ENCODE results near the gene ANKRD9.

Gene ANKRD9

DNA sequence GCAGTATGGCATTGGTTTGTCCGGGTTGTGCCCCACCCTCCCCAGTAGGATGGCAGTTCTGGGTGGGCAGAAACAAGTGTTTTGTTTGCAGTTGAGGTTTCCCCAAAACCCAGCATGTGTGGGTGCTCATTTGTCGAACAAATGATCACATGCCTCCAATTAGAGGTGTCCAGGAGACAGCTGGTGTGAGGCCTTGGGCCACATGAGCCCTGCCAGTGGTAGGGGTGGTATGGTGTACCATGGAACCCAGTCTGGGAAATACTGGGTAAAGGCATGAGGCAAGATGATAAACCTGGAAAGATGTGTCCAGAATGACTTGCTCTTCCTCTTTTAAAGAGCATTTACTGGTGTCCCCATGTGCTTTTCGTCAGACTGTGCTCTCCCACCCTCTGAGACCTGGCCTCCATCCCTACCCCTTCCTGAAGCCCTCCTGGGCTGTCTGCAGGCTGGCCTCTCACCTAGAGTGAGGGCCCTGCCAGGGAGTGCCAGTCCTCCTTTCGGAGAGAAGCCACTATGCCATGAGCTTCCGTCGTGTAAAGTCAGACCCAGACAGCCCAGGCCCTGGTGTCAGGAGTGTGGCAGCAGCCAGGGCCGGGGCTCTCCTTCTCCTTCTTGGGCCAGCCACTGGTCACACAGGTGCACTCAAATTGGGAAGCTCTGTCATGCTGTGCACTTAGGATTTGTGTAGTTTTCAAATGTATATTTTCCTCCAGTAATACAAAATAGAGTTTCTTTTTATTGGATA lies 17.6 kb downstream of the ANKRD9 start:
- no peaks in the 10 kb centered on the region for H3K27me3 Mint-ChIP-seq (ENCODE audit: low read depth)
- no peak overlapping the region for H3K4me3 Mint-ChIP-seq
- DNase-seq (ENCODE audit: low spot score), result no peak
- H3K27ac Mint-ChIP-seq, result no peak overlapping the region
- no peaks in the 10 kb centered on the region for H3K9me3 Mint-ChIP-seq
- H3K4me1 Mint-ChIP-seq (ENCODE audit: low read depth), result no peaks in the 10 kb centered on the region
- H3K36me3 Mint-ChIP-seq (ENCODE audit: low read depth), result no peaks in the 10 kb centered on the region

DNA sequence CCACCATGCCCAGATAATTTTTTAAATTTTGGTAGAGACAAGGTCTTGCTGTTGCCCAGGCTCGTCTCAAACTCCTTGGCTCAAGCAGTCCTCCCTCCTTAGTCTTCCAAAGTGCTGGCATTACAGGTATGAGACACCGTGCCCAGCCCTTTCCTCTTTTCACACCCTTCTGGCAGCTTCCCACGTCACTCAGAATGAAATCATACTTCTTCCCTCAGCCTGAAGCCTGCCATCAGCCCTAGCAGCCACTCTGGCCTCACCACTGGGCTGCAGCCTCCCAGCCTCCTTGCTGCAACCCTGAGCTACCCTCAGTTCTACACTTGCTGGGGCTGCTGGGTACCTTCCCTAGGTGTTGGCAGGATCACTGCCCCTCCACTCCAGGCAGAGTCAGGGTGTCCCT lies 18.2 kb downstream of the ANKRD9 start:
- no peaks in the 10 kb centered on the region for H3K36me3 Mint-ChIP-seq (ENCODE audit: low read depth)
- H3K9me3 Mint-ChIP-seq, result no peaks in the 10 kb centered on the region
- no peaks in the 10 kb centered on the region for H3K4me1 Mint-ChIP-seq (ENCODE audit: low read depth)
- DNase-seq (ENCODE audit: low spot score), result no peak
- no peak overlapping the region for H3K27ac Mint-ChIP-seq
- no peaks in the 10 kb centered on the region for H3K27me3 Mint-ChIP-seq (ENCODE audit: low read depth)
- no peak overlapping the region for H3K4me3 Mint-ChIP-seq

DNA sequence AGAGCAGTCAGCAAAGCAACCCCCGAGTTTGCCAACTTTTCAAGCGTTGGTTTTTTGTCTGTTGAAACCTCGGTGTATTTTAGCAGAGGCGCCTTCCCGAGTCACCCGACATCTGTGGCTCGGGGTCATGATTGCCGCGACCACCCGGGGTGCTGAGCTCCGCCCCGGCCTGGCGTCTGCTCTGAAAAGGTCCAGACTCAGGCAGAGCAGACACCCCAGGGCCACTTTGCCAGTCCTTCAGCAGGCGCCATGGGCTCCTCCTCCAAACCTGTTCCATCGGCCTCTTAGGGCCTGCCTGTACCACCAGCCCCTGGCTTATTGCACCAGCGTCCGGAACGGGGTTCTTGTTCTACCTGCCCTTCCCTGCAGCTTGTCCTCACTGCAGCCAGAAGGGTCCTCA lies 19.1 kb downstream of the ANKRD9 start:
- Mint-ChIP-seq H3K4me1 (ENCODE audit: low read depth) (no peaks in the 10 kb centered on the region), H3K9me3 (no peaks in the 10 kb centered on the region), H3K36me3 (ENCODE audit: low read depth) (no peaks in the 10 kb centered on the region), H3K4me3 (no peak overlapping the region), H3K27me3 (ENCODE audit: low read depth) (no peaks in the 10 kb centered on the region), H3K27ac (no peak overlapping the region)
- no peak for DNase-seq (ENCODE audit: low spot score)

DNA sequence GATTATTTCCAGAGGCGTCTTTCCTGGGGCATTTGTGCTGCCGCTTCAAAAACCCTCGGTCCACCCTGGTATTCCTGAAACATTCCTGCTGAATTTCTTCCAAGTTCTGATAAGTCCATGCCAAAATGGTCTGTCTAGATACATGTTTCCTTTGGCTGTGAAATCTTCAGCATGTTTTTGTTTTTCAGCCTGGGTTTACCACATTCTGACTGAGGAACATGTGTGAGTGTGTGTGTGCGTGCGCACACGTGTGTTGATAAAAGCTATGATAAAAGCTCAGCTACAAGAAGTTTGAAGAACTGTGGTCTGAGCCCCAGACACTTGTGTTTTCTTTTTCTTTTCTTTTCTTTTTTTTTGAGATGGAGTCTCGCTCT lies 22.4 kb downstream of the ANKRD9 start:
- no peak overlapping the region for H3K27ac Mint-ChIP-seq
- H3K4me1 Mint-ChIP-seq (ENCODE audit: low read depth), result no peaks in the 10 kb centered on the region
- no peak overlapping the region for H3K4me3 Mint-ChIP-seq

DNA sequence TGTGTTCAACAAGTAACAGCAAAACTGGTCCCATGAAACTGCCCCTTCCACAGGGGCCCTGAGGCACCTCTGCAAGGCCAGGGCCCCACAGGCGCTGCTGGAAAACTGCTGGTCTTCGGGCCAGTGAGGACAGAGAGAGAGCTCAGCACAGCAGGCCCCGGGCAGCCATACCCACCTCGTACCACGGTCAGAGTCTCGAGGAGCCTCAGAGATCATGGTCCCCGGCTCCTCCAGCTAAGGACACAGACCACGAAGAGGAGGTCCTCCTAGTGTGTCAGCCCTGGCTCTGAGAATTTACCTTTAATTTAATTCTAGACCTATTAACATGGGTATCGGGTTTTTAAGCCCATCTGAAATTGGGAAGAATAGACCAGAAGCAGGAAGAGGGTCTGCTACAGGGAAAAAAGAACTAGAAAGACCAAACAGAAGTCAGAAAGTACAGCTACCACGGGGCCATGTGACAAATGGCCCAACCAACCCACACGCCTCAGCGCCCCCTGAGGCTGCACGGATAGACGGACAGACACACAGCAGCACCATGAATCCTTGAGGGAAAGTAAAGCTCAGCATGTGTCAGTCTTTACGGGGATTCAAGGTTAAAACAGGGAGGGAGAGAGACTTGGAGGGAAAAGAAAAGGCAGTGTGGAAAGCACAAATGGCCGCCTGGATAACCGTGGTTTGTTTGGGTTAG lies 22.9 kb downstream of the ANKRD9 start:
- H3K36me3 Mint-ChIP-seq (ENCODE audit: low read depth), result no peaks in the 10 kb centered on the region
- H3K4me3 Mint-ChIP-seq, result no peak overlapping the region
- no peaks in the 10 kb centered on the region for H3K27me3 Mint-ChIP-seq (ENCODE audit: low read depth)
- no peak overlapping the region for H3K27ac Mint-ChIP-seq
- no peaks in the 10 kb centered on the region for H3K9me3 Mint-ChIP-seq
- H3K4me1 Mint-ChIP-seq (ENCODE audit: low read depth), result no peaks in the 10 kb centered on the region
- DNase-seq (ENCODE audit: low spot score), result no peak

More for the DNA sequence above, 22.4 kb downstream of the ANKRD9 start:
- no peak for DNase-seq (ENCODE audit: low spot score)
- Mint-ChIP-seq H3K9me3 (no peaks in the 10 kb centered on the region), H3K27me3 (ENCODE audit: low read depth) (no peaks in the 10 kb centered on the region), H3K36me3 (ENCODE audit: low read depth) (no peaks in the 10 kb centered on the region)

DNA sequence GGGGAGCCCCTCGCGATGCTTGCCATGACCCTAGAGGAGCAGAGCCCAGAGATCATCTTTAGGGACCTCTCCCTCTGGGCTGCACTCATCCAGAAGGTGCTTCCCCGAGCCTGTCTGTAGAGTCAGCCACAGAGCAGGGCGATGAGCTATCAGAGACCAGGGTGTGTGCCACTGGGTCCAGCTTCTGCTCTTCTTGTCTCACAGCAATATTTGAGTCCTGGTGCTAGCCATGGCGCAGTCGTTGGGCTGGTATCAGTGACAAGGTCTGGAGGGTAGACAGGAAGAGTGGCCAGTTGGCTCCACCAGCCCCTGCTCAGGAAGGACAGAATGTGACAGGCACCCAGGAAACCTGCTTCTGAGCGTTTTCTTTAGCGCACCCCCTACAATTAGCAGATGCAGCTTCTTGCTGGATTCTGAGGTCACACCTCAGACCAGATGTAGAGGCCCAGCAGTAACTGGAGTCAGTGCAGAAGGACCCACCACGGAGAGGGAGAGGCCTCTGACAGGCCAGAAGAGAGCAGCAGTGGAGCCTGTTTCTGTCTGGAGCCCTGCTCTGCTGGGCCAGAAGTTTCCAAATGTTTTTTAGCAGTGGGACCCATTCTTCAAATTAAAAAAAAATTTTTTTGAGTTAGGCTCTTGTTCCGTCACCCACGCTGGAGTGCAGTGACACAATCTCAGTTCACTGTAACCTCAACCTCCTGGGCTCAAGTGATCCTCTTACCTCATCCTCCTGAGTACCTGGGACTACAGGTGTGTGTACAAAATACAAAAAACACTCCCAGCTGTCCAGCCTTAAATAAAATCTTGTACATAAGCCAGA lies 23.7 kb downstream of the ANKRD9 start:
- Mint-ChIP-seq H3K27ac (no peak overlapping the region), H3K4me3 (no peak overlapping the region)

DNA sequence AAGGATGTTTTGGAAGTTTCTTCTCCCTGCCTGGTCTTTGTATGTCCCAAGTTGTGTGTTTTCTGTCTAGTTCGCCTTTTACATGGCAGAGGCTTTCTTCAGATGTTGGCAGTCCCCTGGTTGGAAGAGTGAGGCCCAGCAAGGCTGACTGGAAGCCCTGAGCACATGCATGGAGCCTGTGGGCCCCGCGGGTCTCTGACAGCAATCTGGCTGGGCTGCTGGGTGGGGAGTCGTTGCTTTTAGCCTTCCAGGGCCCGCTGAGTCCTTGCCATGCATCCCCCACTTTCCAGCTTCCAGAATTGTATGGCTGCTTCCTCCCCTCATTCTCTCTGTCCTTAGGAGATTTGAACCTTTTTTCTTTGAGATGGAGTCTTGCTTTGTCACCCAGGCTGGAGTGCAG lies 25.3 kb downstream of the ANKRD9 start:
- H3K4me1 Mint-ChIP-seq (ENCODE audit: low read depth), result peaks cover 6% of the 10 kb centered on the region
- DNase-seq (ENCODE audit: low spot score), result no peak
- H3K27ac Mint-ChIP-seq, result no peak overlapping the region
- no peaks in the 10 kb centered on the region for H3K36me3 Mint-ChIP-seq (ENCODE audit: low read depth)
- no peaks in the 10 kb centered on the region for H3K27me3 Mint-ChIP-seq (ENCODE audit: low read depth)
- no peaks in the 10 kb centered on the region for H3K9me3 Mint-ChIP-seq
- H3K4me3 Mint-ChIP-seq, result no peak overlapping the region

More for the DNA sequence above, 23.7 kb downstream of the ANKRD9 start:
- no peaks in the 10 kb centered on the region for H3K27me3 Mint-ChIP-seq (ENCODE audit: low read depth)
- H3K36me3 Mint-ChIP-seq (ENCODE audit: low read depth), result no peaks in the 10 kb centered on the region
- H3K4me1 Mint-ChIP-seq (ENCODE audit: low read depth), result no peaks in the 10 kb centered on the region
- H3K9me3 Mint-ChIP-seq, result no peaks in the 10 kb centered on the region
- DNase-seq (ENCODE audit: low spot score), result no peak

DNA sequence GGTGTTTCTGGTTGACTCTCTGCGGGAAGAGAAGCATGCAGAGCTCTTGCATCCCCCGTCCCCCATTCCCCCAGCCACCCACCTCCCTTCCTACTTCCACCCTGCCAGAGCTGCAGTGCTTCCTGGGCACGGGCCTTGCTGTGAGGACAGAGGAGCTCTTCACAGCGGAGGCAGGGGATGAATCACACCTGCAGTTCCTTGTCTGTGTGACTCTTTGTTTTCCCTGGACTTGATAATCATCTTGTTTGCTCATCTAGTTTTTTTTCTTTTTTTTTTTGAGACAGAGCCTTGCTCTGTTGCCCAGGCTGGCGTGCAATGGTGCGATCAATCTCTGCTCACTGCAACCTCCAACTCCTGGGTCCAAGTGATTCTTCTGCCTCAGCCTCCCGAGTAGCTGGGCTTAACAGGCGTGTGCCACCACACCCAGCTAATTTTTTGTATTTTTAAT lies 27.8 kb downstream of the ANKRD9 start:
- no peaks in the 10 kb centered on the region for H3K27me3 Mint-ChIP-seq (ENCODE audit: low read depth)
- no peak overlapping the region for H3K27ac Mint-ChIP-seq
- no peak for DNase-seq (ENCODE audit: low spot score)
- H3K4me1 Mint-ChIP-seq (ENCODE audit: low read depth), result peaks cover 10% of the 10 kb centered on the region
- no peaks in the 10 kb centered on the region for H3K9me3 Mint-ChIP-seq
- no peaks in the 10 kb centered on the region for H3K36me3 Mint-ChIP-seq (ENCODE audit: low read depth)
- no peak overlapping the region for H3K4me3 Mint-ChIP-seq

DNA sequence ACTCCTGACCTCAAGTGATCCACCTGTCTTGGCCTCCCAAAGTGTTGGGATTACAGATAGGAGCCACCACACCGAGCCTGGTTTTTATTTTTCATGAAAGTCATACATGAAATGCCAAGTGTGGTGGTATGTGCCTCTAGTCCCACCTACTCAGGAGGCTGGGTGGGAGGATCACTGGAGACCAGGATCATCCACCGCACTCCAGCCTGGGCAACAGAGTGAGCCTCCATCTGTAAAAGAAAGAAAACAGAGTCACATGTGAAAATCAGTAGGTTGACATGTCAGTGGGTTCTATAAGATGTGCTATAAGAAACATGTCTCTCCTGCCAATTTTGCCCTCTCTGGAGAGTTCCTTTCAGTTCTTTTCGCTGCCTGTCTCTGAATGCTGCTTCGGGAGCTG lies 28.2 kb downstream of the ANKRD9 start:
- Mint-ChIP-seq H3K4me1 (ENCODE audit: low read depth) (peaks cover 10% of the 10 kb centered on the region), H3K27ac (no peak overlapping the region), H3K4me3 (no peak overlapping the region), H3K9me3 (no peaks in the 10 kb centered on the region), H3K27me3 (ENCODE audit: low read depth) (no peaks in the 10 kb centered on the region), H3K36me3 (ENCODE audit: low read depth) (no peaks in the 10 kb centered on the region)
- no peak for DNase-seq (ENCODE audit: low spot score)

DNA sequence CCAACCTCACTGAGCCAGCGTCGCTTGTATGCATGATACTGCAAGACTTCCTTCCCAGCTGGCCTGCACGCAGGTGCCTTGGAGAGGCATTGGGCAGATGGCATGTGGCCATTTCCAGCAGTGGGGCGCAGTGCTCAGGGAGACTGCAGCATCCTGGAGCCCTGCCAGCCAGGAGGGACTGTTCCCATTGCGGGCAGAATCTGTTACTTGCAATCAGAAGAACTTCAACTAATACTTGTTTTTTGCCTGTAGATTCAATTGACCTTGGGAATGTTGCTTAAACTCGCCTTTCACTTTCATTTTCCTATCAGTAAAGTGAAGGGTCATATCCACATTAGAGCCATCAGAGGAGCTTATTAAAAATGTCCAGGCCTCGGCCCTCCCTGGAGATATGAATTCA lies 29.8 kb downstream of the ANKRD9 start:
- H3K27ac Mint-ChIP-seq, result no peak overlapping the region
- H3K36me3 Mint-ChIP-seq (ENCODE audit: low read depth), result no peaks in the 10 kb centered on the region
- no peak for DNase-seq (ENCODE audit: low spot score)
- H3K4me3 Mint-ChIP-seq, result no peak overlapping the region
- H3K9me3 Mint-ChIP-seq, result no peaks in the 10 kb centered on the region
- H3K4me1 Mint-ChIP-seq (ENCODE audit: low read depth), result peaks cover 10% of the 10 kb centered on the region
- no peaks in the 10 kb centered on the region for H3K27me3 Mint-ChIP-seq (ENCODE audit: low read depth)

DNA sequence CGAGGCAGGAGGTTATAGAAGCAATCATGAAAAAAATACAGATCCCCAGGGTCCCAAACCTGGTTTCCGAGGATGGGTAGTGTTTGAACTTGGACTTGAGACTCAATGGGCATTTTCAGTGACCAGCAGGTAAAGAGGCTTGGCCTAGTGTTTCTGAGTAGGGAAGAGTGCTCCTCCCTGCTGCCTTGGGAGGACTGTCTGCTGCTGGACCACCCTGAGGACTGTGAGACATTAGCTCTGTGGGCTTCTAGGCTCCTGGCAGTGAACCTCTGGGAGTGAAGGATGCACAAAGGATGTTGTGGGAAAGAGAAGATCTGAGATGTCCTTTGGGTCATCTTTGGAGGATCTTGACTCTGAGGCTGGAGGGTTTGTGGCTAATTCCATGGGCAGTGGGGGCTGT lies 30.5 kb downstream of the ANKRD9 start:
- Mint-ChIP-seq H3K27ac (no peak overlapping the region), H3K27me3 (ENCODE audit: low read depth) (no peaks in the 10 kb centered on the region), H3K4me3 (no peak overlapping the region), H3K9me3 (no peaks in the 10 kb centered on the region), H3K4me1 (ENCODE audit: low read depth) (peaks cover 10% of the 10 kb centered on the region), H3K36me3 (ENCODE audit: low read depth) (no peaks in the 10 kb centered on the region)
- no peak for DNase-seq (ENCODE audit: low spot score)

DNA sequence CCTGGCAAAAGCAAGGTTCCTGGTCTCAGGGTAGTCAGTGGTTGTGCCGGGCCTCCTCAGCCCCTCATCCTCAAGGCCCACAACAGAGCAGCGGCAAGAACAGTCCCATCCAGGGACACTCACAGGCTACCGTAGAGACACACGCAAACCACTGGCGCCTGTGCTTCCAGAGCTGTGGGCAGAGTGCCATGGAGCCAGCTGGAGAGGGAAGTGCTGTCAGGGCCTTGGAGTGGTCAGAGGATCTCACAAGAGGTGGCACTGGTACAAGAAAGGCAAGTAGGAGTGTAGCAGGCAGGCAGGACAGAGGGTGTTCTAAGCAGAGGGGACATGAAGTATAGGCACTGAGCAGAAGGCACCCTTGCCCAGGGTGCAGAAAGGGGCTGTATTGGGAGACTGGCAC lies 34.6 kb downstream of the ANKRD9 start:
- Mint-ChIP-seq H3K4me1 (ENCODE audit: low read depth) (peaks cover 16% of the 10 kb centered on the region), H3K27ac (no peak overlapping the region), H3K9me3 (no peaks in the 10 kb centered on the region), H3K36me3 (ENCODE audit: low read depth) (peaks cover 3% of the 10 kb centered on the region), H3K27me3 (ENCODE audit: low read depth) (no peaks in the 10 kb centered on the region), H3K4me3 (no peak overlapping the region)
- no peak for DNase-seq (ENCODE audit: low spot score)

DNA sequence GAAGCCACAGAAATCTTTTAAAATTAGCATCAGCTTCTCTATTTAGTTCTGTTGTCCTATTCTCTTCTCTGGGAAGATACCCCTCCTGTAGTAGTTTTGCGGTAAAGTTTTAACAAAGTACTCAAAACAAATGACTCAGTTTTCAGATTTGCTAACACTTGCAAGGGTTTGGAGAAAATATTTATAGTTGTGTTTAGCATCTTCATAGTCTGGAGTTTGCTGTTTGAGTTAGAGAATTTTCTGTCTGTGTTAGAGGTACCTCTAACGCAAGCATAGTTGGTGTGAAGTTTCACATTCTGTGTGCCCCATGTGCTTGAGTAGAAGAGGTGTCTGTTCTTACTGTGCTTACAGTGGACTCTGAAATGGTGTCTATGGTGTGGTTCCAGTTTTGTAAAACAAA lies 36.0 kb downstream of the ANKRD9 start:
- H3K9me3 Mint-ChIP-seq, result no peaks in the 10 kb centered on the region
- no peak overlapping the region for H3K4me3 Mint-ChIP-seq
- H3K27me3 Mint-ChIP-seq (ENCODE audit: low read depth), result no peaks in the 10 kb centered on the region
- peaks cover 7% of the 10 kb centered on the region for H3K4me1 Mint-ChIP-seq (ENCODE audit: low read depth)
- peaks cover 10% of the 10 kb centered on the region for H3K36me3 Mint-ChIP-seq (ENCODE audit: low read depth)
- no peak overlapping the region for H3K27ac Mint-ChIP-seq
- no peak for DNase-seq (ENCODE audit: low spot score)

DNA sequence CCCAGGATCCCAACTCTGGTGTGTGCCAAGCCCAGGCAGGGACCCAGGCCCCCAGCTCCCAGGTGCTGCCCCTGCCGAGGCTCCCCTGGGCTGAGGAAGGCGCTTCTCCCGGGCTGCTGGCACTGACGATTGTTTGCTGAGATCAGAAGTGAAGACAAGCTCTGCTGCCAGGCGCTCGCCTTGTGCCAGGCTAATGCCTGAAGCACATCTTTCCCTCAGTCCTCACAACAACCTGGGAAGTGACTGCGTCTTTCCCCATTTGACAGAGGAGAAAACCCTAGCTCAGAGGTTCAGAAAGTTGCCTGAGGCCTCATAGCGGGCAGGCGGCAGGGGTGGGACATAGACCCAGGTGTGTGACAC lies 36.8 kb downstream of the ANKRD9 start:
- DNase-seq (ENCODE audit: low spot score), result no peak
- peaks cover 11% of the 10 kb centered on the region for H3K36me3 Mint-ChIP-seq (ENCODE audit: low read depth)
- no peaks in the 10 kb centered on the region for H3K27me3 Mint-ChIP-seq (ENCODE audit: low read depth)
- H3K4me1 Mint-ChIP-seq (ENCODE audit: low read depth), result peaks cover 7% of the 10 kb centered on the region
- no peak overlapping the region for H3K4me3 Mint-ChIP-seq
- H3K27ac Mint-ChIP-seq, result no peak overlapping the region
- no peaks in the 10 kb centered on the region for H3K9me3 Mint-ChIP-seq
